NCI-H748 treated with DMSO at 0.1 percent for 48 hours (cell line): ENCODE results near the gene SKP1.
A peak's percentile ranks its signal among the peaks of the same experiment; 100 is the strongest.

ENCODE experiments used
- DNase-seq: peaks from one replicate; lab custom pipeline; 2025; lab: John Stamatoyannopoulos, UW

The SKP1 gene

DNA sequence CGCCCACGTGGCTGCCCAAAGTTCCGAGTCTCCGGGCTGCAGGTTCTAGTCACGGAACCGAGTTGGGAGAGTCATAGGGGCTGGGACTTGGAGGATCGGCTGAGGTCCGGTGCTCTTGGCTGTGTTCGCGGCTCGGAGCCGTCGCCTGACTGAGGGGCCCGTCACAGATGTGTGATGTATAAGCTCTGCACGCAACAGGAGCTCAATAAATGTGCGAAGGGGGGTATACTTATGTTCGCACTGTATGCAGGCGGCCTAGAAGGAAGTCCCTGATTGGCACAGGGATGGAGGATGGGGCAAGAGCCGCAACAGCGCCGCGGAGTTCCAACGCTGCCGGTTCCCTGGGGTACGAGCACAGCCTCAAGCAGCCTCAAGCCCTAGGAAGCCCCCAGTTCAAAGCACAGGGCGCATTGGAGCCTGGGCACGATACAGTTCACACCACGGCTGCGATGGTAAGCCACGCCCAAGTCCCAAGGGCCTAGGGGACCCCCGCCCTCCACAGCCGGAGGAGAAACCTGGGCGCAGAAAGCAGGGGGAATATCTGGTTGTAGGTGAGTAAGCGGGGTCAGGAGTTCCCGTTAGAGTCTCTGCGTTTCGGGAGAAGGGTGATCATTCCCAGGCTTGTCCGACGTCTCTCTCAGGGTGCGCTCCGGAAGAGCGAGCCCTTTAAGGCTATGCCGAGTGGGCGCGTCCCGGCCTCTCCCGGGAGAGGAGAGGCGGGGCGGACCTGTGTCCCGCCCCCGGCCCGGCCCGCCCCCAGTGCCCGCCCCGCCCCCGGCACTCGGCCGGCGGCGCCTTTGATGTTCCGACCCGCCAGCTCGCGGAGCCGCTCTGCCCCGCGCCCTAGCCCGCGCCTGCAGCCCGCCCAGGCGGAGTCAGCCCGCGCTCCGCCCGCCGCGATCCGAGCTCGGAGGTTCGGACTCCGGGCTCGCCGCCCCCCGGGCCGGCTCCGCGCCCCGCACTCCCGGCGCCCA lies 62.6 kb downstream of the SKP1 start, which contains the start of gene TCF7:
TCF7 (plus strand) TSS at position 780 of the 974 bp plus-strand sequence. CDS start 226 bp downstream, outside the sequence.
- peak; percentile 37 for DNase-seq

DNA sequence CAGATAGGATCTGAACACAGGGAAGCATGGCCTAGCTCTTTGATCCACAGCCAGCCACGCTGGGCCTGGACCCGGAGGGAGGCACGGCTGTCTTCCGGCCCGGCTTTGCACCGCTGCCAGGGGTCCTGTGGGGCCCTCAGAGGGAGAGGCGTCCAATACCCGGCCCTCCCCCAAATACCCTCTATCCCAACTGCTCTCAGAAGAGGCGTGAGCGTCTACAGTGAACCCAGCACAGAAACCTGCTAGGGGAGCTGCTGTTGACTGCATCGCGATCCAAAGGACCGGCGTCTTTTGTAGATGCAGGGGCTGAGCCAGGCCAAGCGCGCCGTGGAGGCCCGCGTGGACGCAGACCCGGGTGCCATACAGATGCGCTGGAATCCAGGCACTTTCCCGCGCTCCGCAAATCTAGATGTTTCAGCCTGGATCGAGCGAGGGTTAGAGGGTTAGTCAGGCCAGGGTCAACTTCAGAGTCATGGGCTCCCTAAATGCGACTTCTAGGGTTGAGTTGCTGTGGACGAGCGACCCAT lies 63.3 kb downstream of the SKP1 start:
- no peak for DNase-seq

DNA sequence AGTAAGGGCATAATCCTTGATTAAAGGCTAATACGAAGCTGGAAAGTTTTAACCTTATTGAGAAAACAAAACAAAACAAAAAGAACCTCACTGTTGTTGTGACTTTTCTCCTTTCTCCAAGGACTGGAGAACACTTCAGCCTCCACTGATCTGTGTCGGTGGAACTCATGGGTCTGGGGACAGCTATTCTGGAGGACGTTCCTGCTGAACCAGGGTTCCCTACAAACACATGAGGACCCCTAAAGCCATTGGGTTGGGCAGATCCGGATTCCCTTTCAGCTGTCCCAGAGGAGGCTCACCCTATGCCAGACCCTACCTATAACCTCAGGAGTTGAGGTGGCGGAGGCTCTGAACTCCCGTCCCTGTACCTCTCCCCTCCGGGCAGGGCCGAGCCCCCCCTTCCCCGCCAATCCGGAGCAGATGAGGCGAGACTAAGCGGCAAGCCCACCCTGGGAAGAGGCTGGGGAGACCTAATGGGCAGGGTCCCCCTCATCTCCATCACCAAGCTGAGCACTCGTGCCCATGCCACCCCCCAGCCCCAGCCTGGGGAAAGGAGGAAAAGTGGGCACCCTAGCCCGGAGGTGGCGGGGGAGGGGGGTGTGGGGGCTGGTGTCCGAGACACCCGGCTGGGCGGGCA lies 63.9 kb downstream of the SKP1 start:
- DNase-seq = no peak

DNA sequence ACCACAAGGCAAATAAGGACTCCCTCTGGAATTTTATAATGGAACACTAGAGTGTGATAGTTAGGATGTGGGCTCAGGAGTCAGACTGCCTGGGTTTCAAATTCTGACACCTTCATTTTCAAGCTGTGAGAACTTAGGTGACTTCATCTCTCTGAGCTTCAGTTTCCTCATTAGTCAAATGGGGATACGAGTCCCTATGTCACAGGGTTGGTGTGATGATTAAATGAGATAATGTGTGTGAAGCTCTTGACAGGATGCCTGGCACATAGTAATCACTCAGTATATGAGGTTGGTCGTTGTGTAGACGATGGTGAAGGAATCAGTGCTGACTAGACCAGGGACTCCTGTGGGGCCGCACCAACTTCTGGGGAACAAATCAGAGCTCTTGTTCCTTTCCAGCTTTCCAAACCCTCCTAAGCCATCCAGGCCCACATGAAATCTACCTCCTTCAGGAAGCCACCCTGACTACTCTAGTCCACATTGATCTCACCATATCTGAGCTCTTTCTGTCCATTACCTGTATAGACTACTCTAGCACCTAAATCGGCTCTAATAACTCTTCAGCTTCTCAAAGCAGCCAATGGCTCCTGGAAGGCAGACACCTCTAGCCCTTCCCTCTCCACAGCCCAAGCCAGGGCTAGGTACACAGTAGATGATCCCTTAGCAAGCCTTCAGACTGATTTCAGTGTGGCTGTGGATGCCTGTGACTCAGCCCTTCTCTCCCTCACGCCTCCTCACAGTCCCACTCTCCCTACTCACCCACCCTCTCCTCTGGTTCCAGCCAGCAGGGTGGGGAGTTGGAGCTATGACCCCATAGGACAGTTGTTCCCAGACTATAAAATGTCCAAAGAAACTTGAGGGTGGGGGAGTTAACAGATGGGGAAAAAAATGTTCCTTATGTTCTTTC lies 64.8 kb downstream of the SKP1 start:
- no peak for DNase-seq

DNA sequence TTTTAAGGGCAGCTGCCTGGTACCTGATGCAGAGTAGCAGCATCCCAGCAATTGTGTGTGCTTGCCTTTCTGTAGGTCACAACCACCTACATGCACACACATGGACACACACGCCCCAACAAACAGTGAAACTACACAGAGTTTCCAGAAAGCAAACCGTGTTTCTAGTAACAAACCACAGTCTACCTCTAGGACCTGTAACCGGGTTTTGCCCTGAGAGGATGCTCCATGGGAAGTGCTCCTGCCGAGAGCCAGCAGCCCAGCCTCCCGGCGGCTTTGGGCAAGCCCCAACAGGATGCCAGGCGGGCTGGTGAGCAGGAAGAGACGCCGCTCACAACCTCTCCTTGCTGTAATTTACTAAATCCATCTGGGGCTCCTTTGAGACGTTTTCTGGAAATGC lies 66.4 kb downstream of the SKP1 start:
- DNase-seq = no peak

DNA sequence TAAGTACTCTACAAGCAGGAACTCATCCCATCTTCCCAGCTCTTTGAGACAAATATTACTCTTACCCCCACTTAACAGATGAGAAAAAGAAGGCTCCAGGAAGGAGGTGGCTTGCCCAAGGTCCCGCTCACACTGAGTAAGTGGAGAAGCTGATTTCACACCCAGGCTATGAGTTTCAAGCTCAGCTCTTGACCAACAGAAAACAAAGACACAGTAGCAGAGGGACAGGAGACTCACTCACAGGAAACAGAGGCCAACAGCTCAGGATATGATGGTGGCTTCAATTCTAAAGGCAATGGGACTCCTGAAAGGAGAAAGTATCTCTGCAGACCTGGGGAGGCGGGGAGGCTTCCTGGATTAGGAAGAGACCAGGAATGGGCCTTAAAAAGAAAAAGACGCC lies 69.0 kb downstream of the SKP1 start:
- no peak for DNase-seq

DNA sequence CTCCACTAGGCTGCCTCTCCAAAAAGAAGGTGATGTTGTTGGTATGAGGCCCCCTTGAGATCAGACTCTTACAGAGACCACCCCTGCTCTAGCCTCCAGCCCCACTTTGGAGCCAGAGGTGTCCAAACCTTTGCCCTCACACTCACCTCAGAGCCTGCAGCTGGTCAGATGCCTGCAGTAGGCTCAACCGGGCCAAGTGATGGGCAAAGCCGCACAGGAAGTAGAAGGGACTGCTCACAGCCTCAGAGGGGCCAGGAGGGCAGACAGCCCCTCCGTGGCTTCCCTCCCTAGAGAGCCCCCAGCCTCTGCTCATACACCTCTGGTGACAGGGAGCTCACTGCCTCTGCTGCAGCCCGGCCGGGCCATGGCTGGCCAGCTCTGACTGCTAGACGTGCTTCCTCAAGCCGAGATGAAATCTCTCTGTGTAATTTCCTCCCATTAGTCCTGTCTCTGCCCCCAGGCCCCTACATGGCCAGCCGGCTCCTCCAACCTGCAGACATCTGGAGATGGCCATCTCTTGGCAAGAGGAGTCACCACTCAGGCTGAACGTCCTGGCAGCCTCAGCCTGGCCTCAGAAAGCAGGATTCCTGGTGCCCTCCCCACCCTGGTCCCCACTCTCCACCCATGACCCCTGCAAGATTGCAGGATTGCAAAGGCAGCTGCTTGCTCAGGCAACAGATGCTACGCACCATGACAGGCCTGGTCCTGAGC lies 69.6 kb downstream of the SKP1 start:
- DNase-seq = no peak

DNA sequence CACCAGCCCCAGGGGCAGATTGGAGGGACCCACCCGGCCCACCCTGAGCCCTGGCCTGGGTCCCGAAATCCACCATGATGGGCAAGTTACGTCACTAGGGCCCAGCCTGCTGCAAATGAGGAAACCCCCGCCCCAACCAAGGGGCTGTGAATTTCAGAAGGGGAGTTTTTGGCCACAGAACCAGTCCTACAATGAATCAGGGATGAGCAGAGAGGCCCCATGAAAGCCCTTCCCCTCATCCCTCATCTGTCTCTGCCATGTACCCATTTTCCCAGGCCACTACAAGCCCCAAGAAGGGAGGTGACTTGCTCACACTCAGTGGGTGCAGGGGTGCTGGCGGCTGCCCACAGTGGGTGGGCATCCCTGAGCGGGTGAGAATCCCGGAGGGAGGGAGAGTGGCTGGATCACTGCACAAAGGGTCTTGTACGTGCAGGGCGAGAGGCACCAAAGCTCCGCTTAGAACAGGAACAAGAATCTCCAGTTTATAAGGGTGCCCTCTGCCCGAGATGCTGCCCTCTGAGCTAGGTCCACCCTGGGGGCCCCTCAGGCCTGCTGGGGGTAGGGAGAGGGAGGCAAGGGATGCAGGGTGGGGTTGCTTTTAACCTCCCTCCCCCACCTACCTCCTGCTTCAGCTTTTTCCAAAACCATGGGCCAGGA lies 72.6 kb downstream of the SKP1 start:
- no peak for DNase-seq

DNA sequence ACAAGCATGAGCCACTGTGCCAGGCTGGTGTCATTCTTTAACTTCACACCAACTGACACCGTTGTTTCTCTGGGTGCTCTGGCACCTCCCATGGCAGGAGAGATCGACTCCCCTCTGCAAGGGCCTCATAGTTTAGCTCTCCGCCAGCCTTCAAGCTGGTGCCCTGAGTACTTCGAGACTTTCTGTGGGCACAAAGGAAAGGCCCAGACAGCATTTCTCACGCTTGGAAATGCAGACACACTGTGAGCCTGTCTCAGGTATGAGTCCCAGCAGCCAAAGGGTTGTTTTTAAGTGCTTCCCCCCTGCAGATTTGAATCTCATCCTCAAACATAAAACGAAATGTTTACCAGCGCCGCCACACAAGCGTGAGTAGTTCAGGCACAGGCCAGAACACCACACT lies 73.4 kb downstream of the SKP1 start:
- no peak for DNase-seq

DNA sequence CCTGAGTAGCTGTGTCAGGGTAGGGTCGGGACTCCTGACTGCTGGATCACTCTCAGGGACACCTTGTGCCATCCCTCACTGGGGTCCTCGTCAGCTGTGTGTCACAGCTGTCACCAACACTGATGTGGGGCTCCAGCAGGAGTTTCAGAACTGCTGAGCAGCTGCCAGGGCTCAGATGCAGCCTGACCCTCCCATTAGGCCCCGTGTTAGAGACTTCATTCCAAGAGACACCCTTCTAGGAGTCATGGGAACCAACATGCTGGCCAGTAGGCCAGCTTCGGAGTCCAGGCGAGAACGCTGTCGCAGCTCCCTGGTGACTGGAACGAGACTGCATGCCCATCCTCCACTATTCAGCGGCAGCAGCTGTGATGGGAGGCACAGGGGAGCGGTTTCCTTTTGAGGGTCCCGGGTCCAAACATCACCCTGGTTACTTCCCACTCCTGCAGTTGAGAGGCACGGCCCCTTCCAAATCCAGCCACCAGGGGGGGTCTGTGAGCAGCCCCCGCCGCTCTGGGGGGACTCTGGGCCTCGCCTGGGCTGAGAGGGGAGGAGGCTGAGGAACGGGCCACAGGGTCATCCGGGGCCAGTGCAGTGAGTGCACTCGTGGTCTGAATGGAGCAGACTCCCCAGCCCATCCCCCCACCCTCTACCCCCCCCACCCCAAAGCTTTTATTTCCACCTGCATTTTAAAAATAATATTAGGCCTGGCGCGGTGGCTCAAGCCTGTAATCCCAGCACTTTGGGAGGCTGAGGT lies 74.9 kb downstream of the SKP1 start:
- DNase-seq = no peak

DNA sequence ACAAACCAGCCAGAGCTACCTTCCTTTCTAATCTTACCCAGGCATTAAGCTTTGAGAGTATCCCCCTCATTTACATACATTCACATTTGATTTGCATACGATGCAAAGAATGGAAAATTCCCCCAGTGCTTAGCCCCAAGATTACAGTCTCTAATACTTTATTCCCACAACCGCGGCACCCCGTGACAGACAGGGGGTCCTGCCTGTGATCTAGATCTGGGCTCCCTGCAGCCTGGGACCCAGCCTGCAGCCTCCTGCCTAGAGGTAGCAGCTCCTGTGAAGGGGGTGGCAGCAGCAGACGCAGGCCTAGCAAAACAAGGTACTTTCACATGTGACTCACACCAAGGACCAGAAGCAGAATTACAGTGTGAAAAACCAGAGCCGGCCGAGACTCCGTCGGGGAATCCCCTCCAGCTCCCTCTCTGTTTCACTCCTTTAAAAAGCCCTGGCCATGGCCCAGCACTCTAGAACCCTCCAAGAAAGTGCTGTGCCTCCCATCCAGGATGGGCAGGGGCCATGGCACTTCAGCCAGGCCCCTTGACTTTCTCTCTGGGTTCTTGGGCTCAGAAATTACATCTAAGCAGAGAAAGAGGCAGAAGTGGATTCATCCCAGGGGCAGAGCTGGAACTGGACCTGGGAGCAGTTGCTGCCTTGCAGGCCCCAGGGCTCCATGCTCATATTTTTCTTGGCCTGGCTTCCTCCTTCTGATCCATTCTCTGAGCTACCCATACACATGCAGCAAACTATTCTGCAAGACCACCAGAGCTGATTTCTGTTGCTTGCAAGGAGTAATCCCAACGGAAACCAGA lies 76.3 kb downstream of the SKP1 start:
- DNase-seq = no peak

DNA sequence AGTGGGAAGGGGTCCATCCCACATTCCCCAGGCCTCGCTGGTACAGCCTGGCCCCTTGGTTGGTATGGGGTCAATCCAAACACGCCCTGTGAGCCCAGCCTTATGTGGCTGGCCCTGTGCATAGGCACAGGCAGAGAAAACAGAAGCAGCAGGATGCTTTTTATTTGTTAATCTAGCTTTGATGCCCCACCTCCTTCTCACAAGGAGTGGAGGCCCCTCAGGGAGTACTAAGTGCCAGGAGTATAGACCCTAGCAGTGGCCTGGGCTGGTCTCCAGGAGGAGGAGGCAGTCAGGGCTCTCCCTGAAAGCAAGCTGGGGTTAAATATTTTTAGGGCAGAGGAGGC lies 76.8 kb downstream of the SKP1 start:
- DNase-seq = no peak

DNA sequence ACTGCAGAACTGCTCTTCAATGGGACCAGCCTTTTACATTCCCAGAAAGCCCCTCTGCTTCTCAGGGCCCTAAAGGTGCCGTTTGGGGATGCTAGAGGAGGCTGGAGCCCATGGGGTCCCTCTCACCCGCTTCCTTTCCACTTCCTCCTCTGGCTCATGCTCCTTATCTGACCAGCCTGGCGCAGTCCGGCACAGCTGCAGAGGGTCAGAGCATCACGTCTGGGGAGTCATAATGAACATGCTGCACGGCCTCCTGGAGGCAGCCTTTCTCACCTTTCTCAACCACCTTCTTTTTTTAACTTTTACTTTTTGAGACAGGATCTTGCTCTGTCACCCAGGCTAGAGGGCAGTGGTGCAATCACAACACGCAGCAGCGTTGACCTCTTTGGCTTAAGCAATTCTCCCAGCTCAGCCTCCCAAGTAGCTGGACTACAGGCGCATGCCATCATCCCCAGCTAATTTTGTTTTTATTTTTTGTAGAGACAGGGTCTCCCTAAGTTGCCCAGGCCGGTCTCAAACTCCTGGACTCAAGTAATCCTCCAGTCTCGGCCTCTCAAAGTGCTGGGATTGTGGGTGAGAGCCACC lies 77.4 kb downstream of the SKP1 start:
- DNase-seq = no peak
